ENCODE data around the gene PIEZO2. TPM values are rescaled to one million over a fixed set of nuclear protein-coding genes. Genes with fewer than 3 reads are reported as not detected.

Gene PIEZO2
- total and polyA plus RNA-seq, 10 donors: 0.42 to 13.0 (median 8.0) TPM

DNA sequence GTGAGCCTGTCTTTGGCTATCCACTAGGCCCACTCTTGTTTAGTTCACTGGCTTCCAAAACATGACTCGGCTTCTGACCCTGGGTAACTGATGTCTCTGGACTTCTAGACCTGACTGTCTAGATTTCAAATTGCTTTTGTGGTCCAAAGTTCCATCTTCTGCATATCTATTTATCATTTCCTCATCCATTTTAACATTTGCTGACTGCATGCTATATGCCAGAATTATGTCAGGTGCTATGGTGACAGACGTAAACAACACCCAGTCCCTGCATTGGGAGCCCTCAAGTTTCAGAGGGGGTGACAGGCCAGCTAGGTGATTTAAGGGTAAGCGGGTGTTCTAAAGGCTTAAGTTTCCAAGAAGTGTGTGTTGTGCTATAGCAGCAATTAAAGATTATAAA lies 140.9 kb downstream of the PIEZO2 start:
- Histone ChIP-seq H3K27me3 (replicated peaks in 1 of 7) (no peaks in the 10 kb centered on the region), H3K27ac (no peak overlapping the region), H3K36me3 (no peaks in the 10 kb centered on the region), H3K4me1 (no peaks in the 10 kb centered on the region), H3K4me3 (no peak overlapping the region), H3K9me3 (no peaks in the 10 kb centered on the region)
- intact Hi-C loops (cut with DNase I; ENCODE audit: low total_unique reads): no loop called here
- WGBS, 5 donors: 76 to 96% (median 89%) methylated on average over 3 of the region's 3 CpGs
- no peak for DNase-seq
- TF ChIP-seq, protein P1, sequence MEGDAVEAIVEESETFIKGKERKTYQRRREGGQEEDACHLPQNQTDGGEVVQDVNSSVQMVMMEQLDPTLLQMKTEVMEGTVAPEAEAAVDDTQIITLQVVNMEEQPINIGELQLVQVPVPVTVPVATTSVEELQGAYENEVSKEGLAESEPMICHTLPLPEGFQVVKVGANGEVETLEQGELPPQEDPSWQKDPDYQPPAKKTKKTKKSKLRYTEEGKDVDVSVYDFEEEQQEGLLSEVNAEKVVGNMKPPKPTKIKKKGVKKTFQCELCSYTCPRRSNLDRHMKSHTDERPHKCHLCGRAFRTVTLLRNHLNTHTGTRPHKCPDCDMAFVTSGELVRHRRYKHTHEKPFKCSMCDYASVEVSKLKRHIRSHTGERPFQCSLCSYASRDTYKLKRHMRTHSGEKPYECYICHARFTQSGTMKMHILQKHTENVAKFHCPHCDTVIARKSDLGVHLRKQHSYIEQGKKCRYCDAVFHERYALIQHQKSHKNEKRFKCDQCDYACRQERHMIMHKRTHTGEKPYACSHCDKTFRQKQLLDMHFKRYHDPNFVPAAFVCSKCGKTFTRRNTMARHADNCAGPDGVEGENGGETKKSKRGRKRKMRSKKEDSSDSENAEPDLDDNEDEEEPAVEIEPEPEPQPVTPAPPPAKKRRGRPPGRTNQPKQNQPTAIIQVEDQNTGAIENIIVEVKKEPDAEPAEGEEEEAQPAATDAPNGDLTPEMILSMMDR (IDR thresholded peaks at IDR 0.05 in 8 of 11, conservative IDR thresholded peaks at IDR 0.05 in 3 of 11): no peak
- TF ChIP-seq POLR2A (IDR thresholded peaks at IDR 0.05) (no peak), POLR2AphosphoS5 (IDR thresholded peaks at IDR 0.05) (no peak)

DNA sequence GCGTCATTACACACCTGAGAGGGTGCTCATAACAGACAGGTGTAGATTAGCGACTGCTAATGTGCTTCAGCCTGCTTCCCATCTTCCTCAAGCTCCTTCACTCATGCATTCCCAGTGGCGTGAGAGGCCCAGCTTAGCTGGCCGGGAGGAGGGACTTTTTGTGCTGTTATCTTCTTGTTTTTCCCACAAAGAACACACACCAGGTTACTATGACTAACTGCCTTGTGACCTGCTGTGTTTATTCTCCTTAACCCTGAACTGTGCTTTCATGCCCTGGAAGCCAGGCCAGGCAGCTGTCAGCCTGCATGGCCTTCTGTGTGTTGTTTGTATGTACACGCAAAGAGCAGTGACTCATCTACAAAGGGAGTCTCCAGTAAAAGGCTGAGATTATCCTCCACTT lies 143.8 kb downstream of the PIEZO2 start:
- Histone ChIP-seq H3K27ac (no peak overlapping the region), H3K9me3 (no peaks in the 10 kb centered on the region), H3K36me3 (no peaks in the 10 kb centered on the region), H3K27me3 (replicated peaks in 1 of 7) (no peaks in the 10 kb centered on the region), H3K4me3 (no peak overlapping the region), H3K4me1 (peaks cover 0 to 6% (median 0%) of the 10 kb centered on the region in 6 donors)
- WGBS, 5 donors: 71 to 87% (median 87%) methylated on average over 5 of the region's 5 CpGs
- no peak for DNase-seq
- intact Hi-C loops (cut with DNase I; ENCODE audit: low total_unique reads): no loop called here
- TF ChIP-seq, protein P1 (IDR thresholded peaks at IDR 0.05 in 8 of 11, conservative IDR thresholded peaks at IDR 0.05 in 3 of 11): no peak
- TF ChIP-seq POLR2AphosphoS5 (IDR thresholded peaks at IDR 0.05) (no peak), POLR2A (IDR thresholded peaks at IDR 0.05) (no peak)

DNA sequence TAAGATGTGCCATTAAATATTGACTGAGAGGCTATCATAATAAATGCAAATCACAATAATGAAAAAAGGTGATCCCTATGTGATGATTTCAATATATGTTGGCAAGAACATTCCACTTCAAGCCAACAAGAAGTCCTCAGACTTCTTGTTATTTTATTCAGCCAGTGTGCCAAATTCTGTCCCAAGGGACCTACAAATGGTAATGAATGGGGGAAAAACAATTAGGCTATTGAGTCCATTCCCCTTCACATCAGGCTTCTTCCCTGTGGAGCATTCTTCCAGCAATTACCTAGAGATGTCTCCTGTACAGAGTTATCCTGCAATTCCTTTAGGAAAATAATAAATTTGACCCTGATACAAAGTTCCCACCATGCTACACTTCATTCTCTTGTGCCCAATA lies 144.4 kb downstream of the PIEZO2 start:
- peaks cover 0 to 6% (median 0%) of the 10 kb centered on the region in 6 donors for H3K4me1 ChIP-seq
- TF ChIP-seq, protein P1 (IDR thresholded peaks at IDR 0.05 in 8 of 11, conservative IDR thresholded peaks at IDR 0.05 in 3 of 11): no peak
- TF ChIP-seq POLR2A (IDR thresholded peaks at IDR 0.05): no peak
- TF ChIP-seq POLR2AphosphoS5 (IDR thresholded peaks at IDR 0.05): no peak
- intact Hi-C loops (cut with DNase I; ENCODE audit: low total_unique reads): no loop called here

DNA sequence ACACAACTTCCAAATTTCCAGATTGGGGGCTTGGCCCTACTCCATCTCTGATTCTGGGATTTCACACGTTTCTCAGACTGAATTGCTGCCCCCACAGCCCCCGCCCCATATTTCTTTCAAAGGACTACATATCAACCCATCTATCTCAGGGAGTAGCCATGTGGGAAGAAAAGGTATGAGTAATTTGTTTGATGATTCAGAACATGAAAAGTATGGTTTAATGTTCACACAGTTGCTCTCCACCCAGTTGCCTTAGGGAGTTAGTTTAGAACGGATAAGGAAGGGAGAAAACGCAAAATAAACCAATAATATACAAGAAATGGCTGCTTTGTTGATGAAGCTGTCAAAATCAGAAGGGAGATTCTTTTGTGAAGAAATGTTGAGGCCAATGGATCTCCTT lies 145.1 kb downstream of the PIEZO2 start:
- no peak for DNase-seq

More for the DNA sequence above, 144.4 kb downstream of the PIEZO2 start:
- Histone ChIP-seq H3K36me3 (no peaks in the 10 kb centered on the region), H3K9me3 (no peaks in the 10 kb centered on the region), H3K4me3 (no peak overlapping the region), H3K27me3 (replicated peaks in 1 of 7) (no peaks in the 10 kb centered on the region), H3K27ac (no peak overlapping the region)
- no peak for DNase-seq

More for the DNA sequence above, 145.1 kb downstream of the PIEZO2 start:
- Histone ChIP-seq H3K4me3 (no peak overlapping the region), H3K4me1 (peaks cover 0 to 6% (median 0%) of the 10 kb centered on the region in 6 donors), H3K27me3 (replicated peaks in 1 of 7) (no peaks in the 10 kb centered on the region), H3K9me3 (no peaks in the 10 kb centered on the region), H3K36me3 (no peaks in the 10 kb centered on the region), H3K27ac (no peak overlapping the region)
- 75 to 88% (median 83%) methylated on average over 4 of the region's 4 CpGs for WGBS, 5 donors
- TF ChIP-seq POLR2A (IDR thresholded peaks at IDR 0.05) (no peak), POLR2AphosphoS5 (IDR thresholded peaks at IDR 0.05) (no peak)
- TF ChIP-seq, protein P1 (IDR thresholded peaks at IDR 0.05 in 8 of 11, conservative IDR thresholded peaks at IDR 0.05 in 3 of 11): no peak
- intact Hi-C loops (cut with DNase I; ENCODE audit: low total_unique reads): no loop called here

Data from spleen (tissue), 11 donors.